HG03095 (cell line): Measurements from ENCODE around the gene ATP1A4.

Source experiments
- ATAC-seq: cut with Tn5 transposase; IDR thresholded peaks from one replicate; pipeline ENCODE4 v1.9.1; 2021; ENCODE audit warnings: moderate library complexity; ENCODE audit not compliant: unreplicated experiment

The ATP1A4 gene

GRCh38 chr1:160224606-160225005, 73.2 kb downstream of the ATP1A4 start:
- no peak for ATAC-seq

GRCh38 chr1:160225345-160225744, 73.9 kb downstream of the ATP1A4 start:
- no peak for ATAC-seq

GRCh38 chr1:160226623-160227022, 75.2 kb downstream of the ATP1A4 start:
- no peak for ATAC-seq

- no peak for ATAC-seq
Observed at GRCh38 chr1:160227034-160227433, 75.6 kb downstream of the ATP1A4 start.

GRCh38 chr1:160227561-160227960, 76.2 kb downstream of the ATP1A4 start:
- no peak for ATAC-seq

GRCh38 chr1:160228431-160228830, 77.0 kb downstream of the ATP1A4 start:
- ATAC-seq: no peak

GRCh38 chr1:160232911-160233310, 81.5 kb downstream of the ATP1A4 start:
- ATAC-seq: no peak
